NCI-H2107 (cell line): ENCODE data around the gene KIRREL3.

Experiments used
- DNase-seq: peaks from one replicate; lab custom pipeline; 2025; lab: John Stamatoyannopoulos, UW

The KIRREL3 gene

DNA sequence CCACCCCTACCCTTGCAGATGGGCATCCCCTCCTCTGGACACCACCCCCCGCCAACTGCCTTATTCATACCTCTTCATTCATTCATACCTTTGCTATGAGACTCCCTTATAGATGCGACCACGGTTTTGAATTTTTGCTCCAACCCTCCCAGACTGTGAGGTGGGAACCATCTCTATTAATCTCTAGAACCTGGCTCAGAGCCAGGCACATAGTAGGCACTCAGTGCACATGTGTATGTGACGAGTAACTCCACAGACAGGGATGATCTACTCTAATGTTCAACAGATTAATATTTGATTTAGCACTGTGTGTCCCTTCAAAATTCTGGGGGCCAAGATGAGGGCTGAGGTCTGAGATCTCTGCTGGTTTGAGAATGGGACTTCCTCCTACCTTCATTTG, 424.7 kb downstream of the KIRREL3 start:
- DNase-seq, result no peak

DNA sequence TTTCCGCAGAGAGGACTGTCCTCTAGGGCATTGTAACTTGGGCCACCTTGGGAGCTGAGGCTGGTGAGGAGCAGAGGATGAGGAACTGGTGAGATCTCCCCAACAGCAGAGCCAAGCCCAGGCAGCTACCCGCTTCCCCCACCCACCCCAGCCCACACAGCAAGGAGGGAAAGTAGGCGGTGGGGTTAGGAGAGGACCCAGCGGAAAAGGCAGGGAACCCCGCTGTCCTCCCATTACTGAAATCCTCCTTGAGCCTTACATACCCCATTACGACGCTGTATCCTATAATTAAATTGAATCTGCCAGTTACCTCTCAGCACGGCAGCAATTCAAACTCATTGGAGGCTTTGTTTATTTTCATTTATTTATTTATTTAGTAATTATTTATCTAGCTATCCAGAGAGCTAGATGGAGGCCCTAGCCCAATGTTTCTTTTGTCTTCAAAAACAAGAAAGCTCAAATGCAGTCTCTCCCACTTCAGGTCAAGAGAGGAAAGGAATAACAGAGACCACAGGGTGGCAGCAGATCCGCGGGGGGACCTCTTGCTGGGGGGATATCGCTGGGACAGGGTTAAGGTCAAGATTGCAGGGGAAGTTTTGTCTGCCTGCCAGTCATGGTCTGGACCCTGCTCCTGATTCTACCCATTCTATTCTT, 427.1 kb downstream of the KIRREL3 start:
- no peak for DNase-seq

- no peak for DNase-seq
These were observed 430.1 kb downstream of the KIRREL3 start for GRCh38 chr11:126570489-126570888.

- no peak for DNase-seq
These were observed 433.2 kb downstream of the KIRREL3 start for GRCh38 chr11:126567419-126567818.

- no peak for DNase-seq
These were observed 436.0 kb downstream of the KIRREL3 start for GRCh38 chr11:126564566-126564965.

DNA sequence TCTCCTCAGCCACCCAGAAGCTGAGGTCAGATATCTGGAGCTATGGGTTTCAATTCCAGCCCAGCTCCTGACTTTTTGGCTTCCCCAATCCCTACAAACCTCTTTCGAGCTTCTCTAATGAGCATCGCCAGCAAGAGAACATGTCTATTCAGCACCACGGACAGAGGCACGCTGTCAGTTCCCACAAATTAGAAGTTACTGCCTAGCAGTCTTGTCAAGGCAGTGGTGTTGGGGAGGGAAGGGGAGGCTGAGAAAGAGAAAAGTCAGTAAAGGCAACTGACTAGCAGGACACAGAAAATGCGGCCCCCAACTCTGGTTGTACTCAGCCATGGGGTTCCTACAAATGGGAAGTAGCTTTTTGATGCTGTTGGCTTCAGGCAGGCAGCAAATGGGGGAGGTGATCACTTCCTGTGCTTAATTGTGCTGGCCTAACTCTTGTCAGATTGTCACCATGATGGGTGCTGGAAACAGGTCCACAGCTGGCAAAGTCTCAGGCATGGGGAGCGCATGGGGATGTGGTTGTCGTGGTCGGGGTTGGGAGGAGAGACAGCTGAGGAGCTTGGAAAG, 439.2 kb downstream of the KIRREL3 start:
- no peak for DNase-seq

DNA sequence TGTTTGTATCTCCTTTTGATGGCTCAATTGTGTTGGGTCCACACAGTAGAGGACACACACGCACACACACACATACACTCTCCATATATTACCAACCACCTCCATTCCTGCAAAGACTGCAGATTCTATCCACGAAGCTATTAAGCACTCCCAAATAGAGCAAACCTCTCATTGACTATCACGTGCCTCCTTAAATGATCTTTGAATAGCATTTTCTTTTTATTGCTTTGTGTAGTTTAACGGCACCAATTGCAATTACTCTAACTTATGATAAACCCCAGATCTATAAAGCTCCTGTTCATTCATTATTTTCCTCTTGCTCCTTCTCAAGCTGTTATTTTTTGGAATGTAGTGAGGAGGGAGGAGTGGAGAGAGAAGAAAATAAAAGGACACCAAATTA, 440.3 kb downstream of the KIRREL3 start:
- DNase-seq, result no peak

GRCh38 chr11:126548581-126549550, 451.7 kb downstream of the KIRREL3 start:
- no peak for DNase-seq

- DNase-seq, result no peak
These were observed 452.9 kb downstream of the KIRREL3 start for GRCh38 chr11:126547691-126548090.

GRCh38 chr11:126547161-126547560, 453.4 kb downstream of the KIRREL3 start:
- DNase-seq, result no peak

DNA sequence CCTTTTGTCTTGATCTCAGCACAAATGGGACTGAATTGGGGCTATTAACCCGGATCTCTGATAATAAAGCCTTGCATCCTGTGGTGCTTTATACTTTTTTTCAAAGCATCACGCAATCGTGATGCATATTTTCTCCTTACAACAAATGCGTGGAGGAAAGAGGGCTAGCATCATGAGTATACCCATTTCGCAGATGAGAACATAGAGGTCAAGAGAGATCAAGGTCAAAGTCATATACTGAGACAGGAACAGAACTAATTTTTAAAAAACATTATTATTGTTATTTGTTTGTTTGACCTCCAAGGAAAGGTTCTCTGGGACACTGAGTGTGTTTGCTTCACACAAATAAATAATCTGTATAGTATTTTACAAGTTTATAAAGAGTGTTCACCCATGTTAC, 453.9 kb downstream of the KIRREL3 start:
- no peak for DNase-seq

- no peak for DNase-seq
These were observed 454.4 kb downstream of the KIRREL3 start for GRCh38 chr11:126546191-126546590.

DNA sequence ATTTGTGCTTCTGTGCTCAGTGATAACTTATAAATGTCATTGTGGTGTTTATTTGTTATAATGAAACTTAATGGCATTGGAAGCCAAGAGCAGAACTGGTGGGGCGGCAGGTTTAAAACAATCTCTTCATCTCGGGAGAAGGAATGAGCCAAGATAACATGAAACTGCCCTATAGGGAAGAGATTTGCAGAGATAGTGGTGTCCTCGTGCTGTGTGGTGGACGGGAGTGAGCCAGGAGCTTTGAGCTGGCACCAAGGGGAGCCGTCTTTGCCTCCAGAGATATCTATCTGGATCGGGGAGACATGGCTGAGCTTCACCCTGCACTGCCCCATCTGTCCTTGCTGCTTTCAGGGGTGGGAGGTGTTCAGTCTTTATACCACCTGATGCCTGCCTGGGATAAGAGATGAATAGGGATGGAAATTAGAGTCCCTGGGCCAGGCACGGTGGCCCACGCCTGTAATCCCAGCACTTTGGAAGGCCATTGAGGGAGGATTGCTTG, 455.5 kb downstream of the KIRREL3 start:
- DNase-seq, result no peak

GRCh38 chr11:126544108-126545056, 456.2 kb downstream of the KIRREL3 start:
- DNase-seq, result no peak

DNA sequence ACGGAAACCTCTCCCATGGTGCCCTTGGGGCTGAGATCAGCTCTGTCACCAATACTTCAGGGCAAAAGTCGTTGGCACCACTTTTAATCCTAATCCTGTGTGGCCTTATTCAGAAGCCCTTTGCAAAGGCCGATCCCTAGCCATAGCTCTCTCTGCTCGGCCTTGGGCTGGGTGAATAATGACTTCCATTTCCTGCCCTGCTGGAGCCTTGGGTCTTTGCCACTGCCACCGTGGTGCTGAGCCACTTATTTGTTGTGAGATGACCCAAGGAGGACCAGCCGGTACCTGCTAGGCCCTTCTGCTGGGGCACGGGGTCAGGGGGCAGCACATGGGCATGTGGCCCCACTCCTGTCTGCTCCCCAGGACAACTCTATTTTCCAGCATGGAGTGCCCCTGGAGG, 456.9 kb downstream of the KIRREL3 start:
- DNase-seq, result no peak

- no peak for DNase-seq
These were observed 458.1 kb downstream of the KIRREL3 start for GRCh38 chr11:126542334-126543015.

- no peak for DNase-seq
These were observed 462.5 kb downstream of the KIRREL3 start for GRCh38 chr11:126538071-126538470.

DNA sequence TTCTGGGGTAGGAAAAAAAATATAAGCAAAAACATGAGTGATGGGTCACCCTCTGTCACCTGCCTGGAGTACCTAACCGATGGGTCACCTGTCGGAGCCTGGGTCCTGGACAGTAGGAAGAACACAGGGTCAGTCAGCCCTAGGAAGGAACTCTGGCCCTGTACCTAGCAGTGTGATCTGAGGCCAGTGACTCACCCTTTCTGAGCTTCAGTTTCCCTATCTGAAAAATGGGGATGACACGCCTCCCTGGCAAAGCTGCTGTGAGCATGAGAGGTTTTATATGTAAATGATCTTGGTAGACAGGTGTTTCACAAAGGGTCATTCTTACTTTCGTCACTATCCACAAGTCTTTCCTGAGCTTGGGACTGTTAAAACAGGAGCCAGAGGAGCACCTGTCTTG, 463.1 kb downstream of the KIRREL3 start:
- no peak for DNase-seq

- DNase-seq, result no peak
These were observed 466.3 kb downstream of the KIRREL3 start for GRCh38 chr11:126534141-126534805.

- no peak for DNase-seq
These were observed 467.0 kb downstream of the KIRREL3 start for GRCh38 chr11:126533560-126533959.
